Measurements from ENCODE around the gene CHRDL2. TPM values are rescaled to one million over a fixed set of nuclear protein-coding genes. Genes with fewer than 3 reads are reported as not detected.

CHRDL2 gene
- total and polyA plus RNA-seq, 2 of the 13 experiments (the other 11 are each of a cell fraction or from before 2014, with no cell fraction given): 0.04 TPM; not detected in 1

GRCh38 chr11:74694136-74694930, 36.9 kb downstream of the CHRDL2 start (continued):
- TF ChIP-seq ZNF552 (CRISPR knock-in tag; IDR thresholded peaks at IDR 0.05; ENCODE audit: borderline replicate concordance): no peak
- TF ChIP-seq IKZF5 (CRISPR knock-in tag; IDR thresholded peaks at IDR 0.05): no peak
- no peak for TF ChIP-seq POLR2A (IDR thresholded peaks at IDR 0.05; ENCODE audit: insufficient read depth in 1 of 2, low read depth in 2 of 2, low read length in 2 of 2)
- no peak for TF ChIP-seq TMF1 (CRISPR knock-in tag; IDR thresholded peaks at IDR 0.05; ENCODE audit: low read depth)
- TF ChIP-seq ZBTB20 (CRISPR knock-in tag; IDR thresholded peaks at IDR 0.05; ENCODE audit: borderline replicate concordance, low read depth): no peak
- no peak for TF ChIP-seq ZFP91 (CRISPR knock-in tag; IDR thresholded peaks at IDR 0.05; ENCODE audit: borderline replicate concordance)
- no peak for TF ChIP-seq RFX5 (IDR thresholded peaks at IDR 0.05; ENCODE audit: low read depth, low read length)
- TF ChIP-seq SRSF1 (optimal IDR thresholded peaks at IDR 0.05; ENCODE audit: low read depth, low read length): no peak
- TF ChIP-seq ZNF687 (CRISPR knock-in tag; IDR thresholded peaks at IDR 0.05): no peak
- no peak for TF ChIP-seq HDAC6 (IDR thresholded peaks at IDR 0.05; ENCODE audit: low read depth, low read length)
- no peak for TF ChIP-seq USF2 (IDR thresholded peaks at IDR 0.05; ENCODE audit: low read depth, low read length)
- TF ChIP-seq USF2 (CRISPR knock-in tag; IDR thresholded peaks at IDR 0.05; ENCODE audit: borderline replicate concordance): no peak
- no peak for TF ChIP-seq AHR (CRISPR knock-in tag; IDR thresholded peaks at IDR 0.05)
- TF ChIP-seq HNF1B (CRISPR knock-in tag; IDR thresholded peaks at IDR 0.05): 0 out of 2 replicates have a peak, but pooled peaks have one; percentile 22
- no peak for TF ChIP-seq POLR2G (IDR thresholded peaks at IDR 0.05; ENCODE audit: low read depth, low read length)
- TF ChIP-seq SMC3 (IDR thresholded peaks at IDR 0.05; ENCODE audit: low read length): peak; percentile 77
- no peak for TF ChIP-seq ZNF563 (CRISPR knock-in tag; IDR thresholded peaks at IDR 0.05)
- no peak for TF ChIP-seq ZNF354B (CRISPR knock-in tag; IDR thresholded peaks at IDR 0.05)
